AG08395 (cell line): ENCODE data around the gene SIT1.

Experiments
- DNase-seq: peaks from one replicate; pipeline ENCODE4 v3.0.0; 2012; ENCODE audit warnings: mixed read lengths, low spot score

Gene SIT1

DNA sequence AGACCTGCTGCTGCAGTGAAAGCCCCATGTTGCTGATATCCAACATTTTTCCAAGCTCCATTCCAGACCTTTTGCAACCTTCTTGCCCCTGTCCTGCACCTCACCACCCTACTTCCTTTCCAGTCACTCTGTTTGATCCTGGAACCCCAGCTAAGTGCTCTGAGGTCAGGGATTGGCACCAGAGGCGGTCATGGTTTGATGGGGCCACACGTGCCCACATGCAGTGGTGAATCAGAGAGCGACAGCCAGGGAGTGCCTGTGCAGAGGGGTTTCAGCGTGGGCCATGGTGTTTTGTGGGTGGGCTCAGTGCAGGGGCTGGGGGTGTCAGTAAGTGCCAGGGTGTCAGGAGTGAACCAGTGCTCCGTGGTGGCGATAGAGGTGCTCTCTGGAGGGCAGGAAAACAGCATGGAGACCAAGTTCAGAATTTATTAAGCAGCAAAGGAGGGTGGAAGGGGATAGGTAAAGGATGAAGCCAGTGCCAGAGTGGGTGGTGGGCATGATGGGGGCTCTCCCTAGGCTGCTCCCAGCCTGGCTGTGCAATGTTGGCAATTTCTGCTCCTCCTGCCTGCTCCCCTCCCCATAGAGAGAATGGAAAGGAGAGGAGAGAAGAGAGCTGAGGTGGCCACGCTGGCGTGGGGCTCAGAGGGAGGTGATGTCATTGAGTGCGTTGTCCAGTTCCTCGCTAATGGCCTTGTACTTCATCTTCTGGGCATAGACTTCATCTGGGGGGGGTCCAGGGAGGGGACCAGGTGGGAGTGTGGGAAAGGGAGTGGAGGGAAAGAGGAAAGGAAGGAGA is 32.0 kb upstream of the SIT1 start:
- DNase-seq, result no peak

DNA sequence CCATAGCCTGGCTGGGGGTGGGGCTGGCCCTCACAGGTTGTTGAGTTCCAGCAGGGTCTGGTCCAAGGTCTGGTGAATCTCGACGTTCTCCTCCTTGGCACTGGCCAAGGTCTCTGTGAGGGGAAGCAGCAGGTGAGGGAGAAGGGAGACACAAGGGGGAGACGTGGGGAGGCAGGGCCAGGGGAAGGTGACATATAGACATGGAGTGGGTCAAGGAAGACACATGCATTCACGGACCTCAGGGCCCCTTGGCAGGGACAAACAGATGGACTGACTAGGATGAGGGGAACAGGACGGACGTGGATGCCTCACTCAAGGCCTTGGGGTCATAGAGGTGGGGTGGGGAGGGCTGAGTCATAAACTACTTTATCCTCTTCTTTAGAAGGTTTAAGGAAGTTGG is 31.3 kb upstream of the SIT1 start:
- DNase-seq, result no peak

DNA sequence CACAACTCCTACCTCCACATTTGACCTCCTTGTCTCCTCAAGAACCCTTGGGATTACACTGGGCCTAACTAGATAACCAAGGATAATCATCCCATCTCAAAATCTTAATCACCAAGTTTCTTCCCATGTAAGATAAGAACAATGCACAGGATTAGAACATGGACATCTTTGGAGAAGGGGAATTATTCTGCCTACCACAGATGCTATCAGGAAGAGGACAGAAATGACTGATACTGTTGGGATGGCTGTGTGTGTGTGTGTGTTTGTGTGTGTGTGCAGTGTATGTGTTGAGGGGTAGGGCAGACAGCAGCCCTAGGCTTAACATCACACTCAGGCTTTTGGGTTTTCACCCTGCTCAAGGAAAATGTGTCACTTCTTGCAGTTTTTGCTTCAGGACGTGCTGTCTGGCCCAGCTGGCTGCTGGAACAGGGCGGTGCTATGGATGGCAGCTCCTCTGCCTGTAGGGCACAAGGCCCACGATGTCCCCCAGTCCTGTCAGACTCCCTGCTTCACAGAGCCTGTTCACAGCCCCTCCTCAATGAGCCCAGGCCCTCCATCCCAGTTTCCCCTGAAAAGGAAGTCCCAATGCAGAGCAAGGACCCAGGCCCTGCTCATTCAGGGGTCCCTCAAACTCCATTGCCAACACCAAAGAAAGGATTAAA is 30.7 kb upstream of the SIT1 start:
- no peak for DNase-seq

DNA sequence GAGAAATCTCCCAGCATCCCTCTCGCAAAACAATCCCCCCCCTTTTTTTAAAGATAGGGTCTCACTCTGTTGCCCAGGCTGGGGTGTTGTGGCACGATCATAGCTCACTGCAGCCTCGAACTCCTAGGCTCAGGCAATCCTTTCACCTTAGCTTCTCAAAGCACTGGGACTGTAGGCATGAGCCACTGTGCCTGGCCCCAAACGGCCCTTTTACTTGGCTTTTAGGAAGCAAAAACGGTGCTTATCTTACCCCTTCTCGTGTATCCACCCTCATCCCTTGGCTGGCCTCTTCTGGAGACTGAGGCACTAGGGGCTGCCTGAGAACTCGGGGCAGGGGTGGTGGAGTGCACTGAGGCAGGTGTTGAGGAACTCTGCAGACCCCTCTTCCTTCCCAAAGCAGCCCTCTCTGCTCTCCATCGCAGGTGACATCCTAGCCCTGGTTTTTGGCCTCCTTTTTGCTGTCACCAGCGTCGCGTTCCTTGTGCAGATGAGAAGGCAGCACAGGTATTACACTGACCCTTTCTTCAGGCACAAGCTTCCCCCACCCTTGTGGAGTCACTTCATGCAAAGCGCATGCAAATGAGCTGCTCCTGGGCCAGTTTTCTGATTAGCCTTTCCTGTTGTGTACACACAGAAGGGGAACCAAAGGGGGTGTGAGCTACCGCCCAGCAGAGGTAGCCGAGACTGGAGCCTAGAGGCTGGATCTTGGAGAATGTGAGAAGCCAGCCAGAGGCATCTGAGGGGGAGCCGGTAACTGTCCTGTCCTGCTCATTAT is 29.8 kb upstream of the SIT1 start:
- DNase-seq, result no peak

DNA sequence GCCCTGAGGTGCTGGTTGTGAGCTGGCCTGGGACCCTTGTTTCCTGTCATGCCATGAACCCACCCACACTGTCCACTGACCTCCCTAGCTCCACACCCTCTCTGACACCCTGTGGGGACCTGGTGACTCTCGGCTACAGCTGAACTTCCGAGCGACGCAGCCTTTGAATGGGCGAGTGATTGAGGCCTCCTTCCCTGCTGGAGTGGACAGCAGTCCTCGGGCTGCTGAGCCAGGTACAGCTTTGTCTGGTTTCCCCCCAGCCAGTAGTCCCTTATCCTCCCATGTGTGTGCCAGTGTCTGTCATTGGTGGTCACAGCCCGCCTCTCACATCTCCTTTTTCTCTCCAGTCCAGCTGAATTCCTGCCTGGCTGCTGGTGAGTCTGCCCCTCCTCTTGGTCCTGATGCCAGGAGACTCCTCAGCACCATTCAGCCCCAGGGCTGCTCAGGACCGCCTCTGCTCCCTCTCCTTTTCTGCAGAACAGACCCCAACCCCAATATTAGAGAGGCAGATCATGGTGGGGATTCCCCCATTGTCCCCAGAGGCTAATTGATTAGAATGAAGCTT is 29.1 kb upstream of the SIT1 start:
- no peak for DNase-seq

DNA sequence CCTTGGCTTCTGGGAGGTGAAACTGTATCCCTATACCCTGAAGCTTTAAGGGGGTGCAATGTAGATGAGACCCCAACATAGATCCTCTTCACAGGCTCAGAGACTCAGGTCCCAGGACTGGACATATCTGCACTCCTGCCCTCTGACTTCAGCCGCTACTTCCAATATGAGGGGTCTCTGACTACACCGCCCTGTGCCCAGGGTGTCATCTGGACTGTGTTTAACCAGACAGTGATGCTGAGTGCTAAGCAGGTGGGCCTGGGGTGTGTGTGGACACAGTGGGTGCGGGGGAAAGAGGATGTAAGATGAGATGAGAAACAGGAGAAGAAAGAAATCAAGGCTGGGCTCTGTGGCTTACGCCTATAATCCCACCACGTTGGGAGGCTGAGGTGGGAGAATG is 28.4 kb upstream of the SIT1 start:
- DNase-seq, result no peak

DNA sequence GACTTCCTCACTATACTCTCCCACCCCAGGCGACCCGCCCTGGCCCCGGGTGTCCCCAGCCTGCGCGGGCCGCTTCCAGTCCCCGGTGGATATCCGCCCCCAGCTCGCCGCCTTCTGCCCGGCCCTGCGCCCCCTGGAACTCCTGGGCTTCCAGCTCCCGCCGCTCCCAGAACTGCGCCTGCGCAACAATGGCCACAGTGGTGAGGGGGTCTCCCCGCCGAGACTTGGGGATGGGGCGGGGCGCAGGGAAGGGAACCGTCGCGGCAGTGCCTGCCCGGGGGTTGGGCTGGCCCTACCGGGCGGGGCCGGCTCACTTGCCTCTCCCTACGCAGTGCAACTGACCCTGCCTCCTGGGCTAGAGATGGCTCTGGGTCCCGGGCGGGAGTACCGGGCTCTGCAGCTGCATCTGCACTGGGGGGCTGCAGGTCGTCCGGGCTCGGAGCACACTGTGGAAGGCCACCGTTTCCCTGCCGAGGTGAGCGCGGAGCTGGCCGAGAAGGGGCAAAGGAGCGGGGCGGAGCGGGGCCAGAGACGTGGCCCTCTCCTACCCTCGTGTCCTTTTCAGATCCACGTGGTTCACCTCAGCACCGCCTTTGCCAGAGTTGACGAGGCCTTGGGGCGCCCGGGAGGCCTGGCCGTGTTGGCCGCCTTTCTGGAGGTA is 25.1 kb upstream of the SIT1 start:
- peak; percentile 31 for DNase-seq

DNA sequence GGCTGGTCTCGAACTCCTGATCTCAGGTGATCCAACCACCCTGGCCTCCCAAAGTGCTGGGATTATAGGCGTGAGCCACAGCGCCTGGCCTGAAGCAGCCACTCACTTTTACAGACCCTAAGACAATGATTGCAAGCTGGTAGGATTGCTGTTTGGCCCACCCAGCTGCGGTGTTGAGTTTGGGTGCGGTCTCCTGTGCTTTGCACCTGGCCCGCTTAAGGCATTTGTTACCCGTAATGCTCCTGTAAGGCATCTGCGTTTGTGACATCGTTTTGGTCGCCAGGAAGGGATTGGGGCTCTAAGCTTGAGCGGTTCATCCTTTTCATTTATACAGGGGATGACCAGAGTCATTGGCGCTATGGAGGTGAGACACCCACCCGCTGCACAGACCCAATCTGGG is 24.5 kb upstream of the SIT1 start:
- no peak for DNase-seq

DNA sequence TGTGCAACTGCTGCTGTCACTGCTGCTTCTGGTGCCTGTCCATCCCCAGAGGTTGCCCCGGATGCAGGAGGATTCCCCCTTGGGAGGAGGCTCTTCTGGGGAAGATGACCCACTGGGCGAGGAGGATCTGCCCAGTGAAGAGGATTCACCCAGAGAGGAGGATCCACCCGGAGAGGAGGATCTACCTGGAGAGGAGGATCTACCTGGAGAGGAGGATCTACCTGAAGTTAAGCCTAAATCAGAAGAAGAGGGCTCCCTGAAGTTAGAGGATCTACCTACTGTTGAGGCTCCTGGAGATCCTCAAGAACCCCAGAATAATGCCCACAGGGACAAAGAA is 23.3 kb upstream of the SIT1 start:
- no peak for DNase-seq

DNA sequence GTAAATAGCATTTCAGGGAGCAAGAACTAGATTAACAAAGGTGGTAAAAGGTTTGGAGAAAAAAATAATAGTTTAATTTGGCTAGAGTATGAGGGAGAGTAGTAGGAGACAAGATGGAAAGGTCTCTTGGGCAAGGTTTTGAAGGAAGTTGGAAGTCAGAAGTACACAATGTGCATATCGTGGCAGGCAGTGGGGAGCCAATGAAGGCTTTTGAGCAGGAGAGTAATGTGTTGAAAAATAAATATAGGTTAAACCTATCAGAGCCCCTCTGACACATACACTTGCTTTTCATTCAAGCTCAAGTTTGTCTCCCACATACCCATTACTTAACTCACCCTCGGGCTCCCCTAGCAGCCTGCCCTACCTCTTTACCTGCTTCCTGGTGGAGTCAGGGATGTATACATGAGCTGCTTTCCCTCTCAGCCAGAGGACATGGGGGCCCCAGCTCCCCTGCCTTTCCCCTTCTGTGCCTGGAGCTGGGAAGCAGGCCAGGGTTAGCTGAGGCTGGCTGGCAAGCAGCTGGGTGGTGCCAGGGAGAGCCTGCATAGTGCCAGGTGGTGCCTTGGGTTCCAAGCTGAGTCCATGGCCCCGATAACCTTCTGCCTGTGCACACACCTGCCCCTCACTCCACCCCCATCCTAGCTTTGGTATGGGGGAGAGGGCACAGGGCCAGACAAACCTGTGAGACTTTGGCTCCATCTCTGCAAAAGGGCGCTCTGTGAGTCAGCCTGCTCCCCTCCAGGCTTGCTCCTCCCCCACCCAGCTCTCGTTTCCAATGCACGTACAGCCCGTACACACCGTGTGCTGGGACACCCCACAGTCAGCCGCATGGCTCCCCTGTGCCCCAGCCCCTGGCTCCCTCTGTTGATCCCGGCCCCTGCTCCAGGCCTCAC is 22.6 kb upstream of the SIT1 start, which contains the start of gene CA9:
TSS of gene CA9 (plus strand) at position 797 of the 893 bp plus-strand sequence. CDS start at position 829, 32 bp downstream.
- DNase-seq, result no peak

DNA sequence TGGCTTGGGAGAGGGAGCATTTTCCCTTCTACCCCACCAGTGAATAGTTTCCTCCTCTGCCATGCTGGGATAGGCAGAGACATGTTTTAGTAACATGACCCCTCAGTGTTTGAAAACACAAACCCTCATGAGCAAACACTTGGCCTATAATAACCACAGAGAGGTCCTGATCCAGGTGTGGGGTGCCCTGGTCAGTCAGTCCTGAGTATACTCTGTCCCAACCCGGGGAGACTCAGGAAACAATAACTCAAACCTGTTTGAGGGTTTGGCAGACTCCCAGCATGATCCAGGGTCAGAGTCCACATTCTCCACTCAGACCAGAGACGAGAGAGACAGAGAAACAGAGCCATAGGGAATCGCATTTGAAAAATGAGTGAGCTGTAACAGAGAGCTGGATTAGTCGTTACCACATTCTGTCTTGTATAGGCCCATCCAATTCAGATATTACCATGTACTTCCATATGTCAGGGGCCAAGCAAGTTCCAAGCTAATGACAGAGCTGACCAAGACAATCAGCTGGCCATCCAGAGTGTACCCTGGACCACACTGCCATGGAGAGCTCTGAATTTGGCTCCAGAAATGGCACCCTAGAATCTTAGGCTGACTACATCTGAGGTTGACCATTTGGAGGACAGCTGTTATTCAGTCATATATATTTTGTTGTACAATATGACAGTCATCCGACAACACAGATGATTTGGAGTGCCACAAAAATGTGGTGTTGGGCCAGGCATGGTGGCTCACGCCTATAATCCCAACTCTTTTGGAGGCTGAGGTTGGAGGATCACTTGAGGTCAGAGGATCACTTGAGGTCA is 18.8 kb upstream of the SIT1 start:
- no peak for DNase-seq

DNA sequence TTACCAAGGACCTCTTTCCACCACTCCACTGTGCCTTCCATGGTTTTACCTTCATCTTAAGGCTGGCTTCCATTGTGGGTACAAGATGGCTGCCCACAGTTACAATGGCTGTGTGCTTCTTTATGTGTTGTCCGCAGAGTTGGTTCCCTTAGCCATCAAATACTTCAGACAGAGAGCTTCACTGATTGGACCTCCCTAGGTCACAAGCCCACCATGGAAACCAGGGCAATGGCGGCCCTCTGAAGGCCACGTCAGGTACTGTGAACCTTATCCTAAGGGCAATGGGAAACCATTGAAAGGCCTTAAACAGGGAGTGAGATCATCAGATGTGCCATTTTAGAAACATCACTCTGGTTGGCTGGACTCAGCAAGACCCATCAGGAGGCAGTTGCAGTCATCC is 17.2 kb upstream of the SIT1 start:
- DNase-seq, result no peak

DNA sequence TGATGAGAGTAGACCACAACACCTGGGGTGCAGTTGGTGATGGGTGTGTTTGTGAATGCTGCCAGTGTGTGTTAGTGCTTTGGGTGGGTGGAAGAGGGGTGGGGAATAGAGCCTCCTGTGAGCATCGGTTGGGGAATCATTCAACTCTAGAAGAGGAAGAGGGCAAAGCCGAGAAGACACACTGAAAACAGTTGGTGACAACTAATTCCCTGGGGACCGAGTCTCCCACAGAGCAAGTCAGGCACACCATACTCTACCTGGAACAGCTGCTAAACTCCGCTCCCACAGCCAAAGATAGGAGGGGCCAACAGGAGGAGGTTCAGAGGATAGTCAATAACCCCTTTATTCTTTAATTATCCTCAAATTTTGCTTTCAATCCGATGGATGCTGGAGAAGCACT is 15.8 kb upstream of the SIT1 start:
- DNase-seq, result no peak

DNA sequence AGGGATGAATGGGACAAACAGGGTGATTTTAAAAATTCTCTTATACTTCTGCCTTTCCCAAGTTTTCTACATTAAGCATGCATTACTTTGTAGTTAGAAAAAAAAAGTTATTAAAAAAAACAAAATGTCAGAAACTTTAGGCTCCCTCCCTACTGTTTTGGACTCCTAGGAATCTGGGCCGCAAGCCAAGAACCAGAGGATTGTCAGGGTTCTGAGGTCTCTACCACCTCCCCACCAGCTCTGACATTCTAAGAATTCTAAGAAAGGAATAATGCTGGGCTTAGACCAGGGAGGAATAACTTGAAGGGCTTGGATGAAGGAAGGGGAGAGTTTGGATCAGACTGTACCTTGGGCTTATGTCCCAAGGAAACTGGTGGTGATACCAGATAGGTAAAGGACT is 15.3 kb upstream of the SIT1 start:
- no peak for DNase-seq

DNA sequence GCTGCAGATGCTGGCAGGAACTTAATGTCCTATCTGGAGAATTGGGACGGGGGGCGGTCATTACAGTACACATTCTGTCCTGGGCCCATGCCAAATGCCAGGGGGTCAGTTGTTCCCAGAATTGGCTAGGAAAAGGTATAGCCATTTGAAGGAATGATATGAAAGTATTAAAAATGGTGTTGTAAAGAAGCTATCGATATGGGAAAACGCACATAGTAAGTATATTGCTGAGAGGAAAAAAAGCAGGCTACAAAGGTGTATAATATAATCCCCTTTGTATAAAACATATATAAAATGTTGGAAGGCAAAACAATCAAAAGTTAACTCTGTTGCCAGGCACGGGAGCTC is 14.7 kb upstream of the SIT1 start:
- no peak for DNase-seq

DNA sequence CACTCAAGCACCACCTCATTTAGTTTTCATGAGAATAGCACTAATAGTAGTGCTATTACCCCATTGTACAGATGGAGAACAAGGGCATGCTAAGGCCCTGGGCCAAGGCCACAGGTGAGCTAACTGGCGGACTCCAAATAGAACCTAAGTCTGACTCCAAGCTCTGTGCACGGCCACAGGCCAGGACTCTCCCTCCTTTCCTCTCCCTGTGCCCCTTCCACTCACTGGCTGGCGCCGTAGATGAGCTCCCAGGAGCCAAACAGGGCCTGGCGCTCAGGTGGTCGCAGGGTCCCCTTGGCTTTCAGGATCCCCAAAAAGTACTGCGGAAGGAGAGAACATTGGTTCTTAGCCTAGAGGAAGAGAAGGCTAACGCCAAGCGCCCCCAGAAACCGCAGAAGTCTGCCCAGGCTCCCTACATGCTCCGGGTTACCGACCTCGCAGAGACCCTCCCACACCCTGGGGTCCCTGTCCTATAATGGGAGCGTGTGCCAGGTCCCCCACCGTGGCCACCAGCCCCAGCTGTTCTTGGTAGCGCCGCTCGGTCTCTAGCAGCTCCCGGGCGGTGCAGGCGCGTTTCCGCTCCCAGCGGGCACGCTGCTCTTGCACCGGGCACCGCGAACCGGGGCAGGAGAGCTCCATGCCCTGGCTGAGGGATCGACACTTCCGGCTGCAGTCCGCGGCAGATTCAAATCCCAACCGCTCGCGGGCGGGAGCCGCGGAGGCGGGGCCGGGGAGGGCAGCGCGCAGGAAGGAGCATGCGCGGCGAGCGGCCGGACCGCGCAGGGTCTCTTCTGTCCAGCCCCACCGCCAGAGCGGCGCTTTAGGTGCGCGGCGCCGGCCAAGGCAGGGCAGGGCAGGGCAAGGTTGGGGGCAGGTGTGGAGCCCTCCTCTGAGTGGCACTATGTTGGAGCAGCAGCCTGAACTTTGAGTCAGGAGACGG is 14.1 kb upstream of the SIT1 start, which contains the start of gene ARHGEF39:
TSS of gene ARHGEF39 (minus strand) at position 665 of the 940 bp plus-strand sequence. CDS start at position 639, 26 bp downstream.
- DNase-seq, result peak; percentile 95

DNA sequence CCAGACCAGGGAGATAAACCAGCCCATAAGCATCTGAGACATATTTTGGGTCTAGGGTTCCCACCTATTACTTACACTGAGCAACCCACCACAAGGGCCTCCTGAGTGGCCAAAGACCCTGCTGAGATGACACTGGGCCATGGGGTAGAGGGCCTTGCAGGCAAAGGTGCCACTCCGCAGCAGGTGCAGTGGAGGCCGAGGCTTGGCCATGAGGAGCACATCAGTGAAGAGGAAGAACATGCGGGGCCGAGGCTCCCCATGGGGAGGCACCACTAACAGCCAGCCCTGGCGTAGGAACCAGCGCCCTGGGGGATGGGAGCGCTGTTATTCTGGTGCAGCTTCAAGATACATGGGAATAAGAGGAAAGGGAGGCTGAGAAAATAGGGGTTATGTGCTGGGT is 11.7 kb upstream of the SIT1 start:
- no peak for DNase-seq

DNA sequence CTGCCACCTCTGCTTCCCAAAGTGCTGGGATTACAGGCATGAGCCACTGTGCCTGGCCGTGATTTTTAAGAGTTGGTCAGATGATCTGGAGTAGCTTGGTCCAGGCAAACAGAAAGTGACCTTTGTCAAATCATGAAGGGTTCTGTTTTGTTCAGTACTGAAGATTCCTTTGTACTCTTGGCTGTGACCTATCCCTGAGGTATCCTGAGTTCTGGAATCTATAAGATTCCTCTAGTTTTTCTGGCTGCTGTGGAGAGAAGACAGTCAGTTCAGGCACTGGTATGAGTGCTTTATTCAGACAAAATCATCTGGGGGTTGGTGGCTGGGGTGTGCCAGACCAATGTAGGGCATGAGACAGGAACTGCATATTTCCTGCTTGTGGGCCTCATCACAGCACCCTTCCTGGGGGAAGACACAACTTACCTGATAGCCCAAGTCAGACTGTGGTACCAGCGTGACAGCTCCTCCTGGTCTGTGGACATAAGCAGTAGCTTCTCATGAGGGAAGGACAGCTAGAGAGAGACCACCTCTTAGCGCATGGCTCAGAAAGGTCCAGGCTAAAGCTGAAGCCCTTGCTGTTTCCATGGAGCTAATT is 11.1 kb upstream of the SIT1 start:
- no peak for DNase-seq

DNA sequence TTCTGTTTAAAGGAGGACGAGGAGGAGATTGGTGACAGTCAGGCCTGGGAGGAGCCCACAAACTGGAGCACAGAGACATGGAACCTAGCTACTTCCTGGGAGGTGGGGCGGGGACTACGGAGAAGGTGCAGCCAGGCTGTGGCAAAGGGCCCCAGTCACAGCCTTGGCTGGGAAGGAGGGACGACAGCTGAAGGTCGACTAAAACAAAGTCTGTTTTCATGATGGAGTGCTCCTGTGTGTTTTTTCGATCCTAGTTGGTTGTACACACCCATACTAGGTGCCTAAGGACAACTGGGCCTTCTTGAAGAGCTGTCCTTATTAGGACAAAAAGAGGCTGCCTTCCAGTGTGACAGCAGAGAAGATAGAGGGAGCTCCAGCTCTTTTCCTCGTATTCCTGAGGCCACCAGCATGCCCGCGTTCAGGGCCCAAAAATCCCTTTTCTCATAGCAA is 10.3 kb upstream of the SIT1 start:
- DNase-seq, result no peak
